Transverse colon (tissue), 4 donors: ENCODE results near the gene ZC3H18. TPM values are rescaled to one million over a fixed set of nuclear protein-coding genes. Genes with fewer than 3 reads are reported as not detected.
A peak's percentile ranks its signal among the peaks of the same experiment; 100 is the strongest.

Source experiments
- DNase-seq: peaks from one replicate; pipeline ENCODE4 v3.0.0-alpha.2; 2019
- H3K27ac ChIP-seq, 4 donors: fragments of 200-600 bp; sonication (generic); 2 replicates each; pipeline ENCODE4 v1.5.1; 2016 to 2018; ENCODE audit warnings: inconsistent platforms in 4 of 4
- H3K27me3 ChIP-seq: fragments of 200-600 bp; sonication (generic); 2 replicates; pipeline ENCODE4 v1.5.1; 2017; ENCODE audit warnings: inconsistent platforms
- H3K36me3 ChIP-seq, 4 donors: fragments of 200-600 bp; sonication (generic); 2 replicates each; pipeline ENCODE4 v1.5.1; 2017 to 2019; ENCODE audit warnings: inconsistent platforms in 4 of 4
- H3K4me1 ChIP-seq, 4 donors: fragments of 200-600 bp; sonication (generic); 2 replicates each; pipeline ENCODE4 v1.5.1; 2017 to 2020; ENCODE audit warnings: inconsistent platforms in 4 of 4
- H3K4me3 ChIP-seq, 4 donors: fragments of 200-600 bp; sonication (generic); 1 replicate in 1 of 4; 2 replicates in 3 of 4; pipeline versions ENCODE4 v1.5.1 to v1.6.1; 2017 to 2019; ENCODE audit warnings: inconsistent platforms in 4 of 4
- H3K9me3 ChIP-seq, 2 donors: fragments of 200-600 bp; sonication (generic); 2 replicates each; pipeline ENCODE4 v1.5.1; 2017 to 2019; ENCODE audit warnings: inconsistent platforms in 2 of 2
- CTCF ChIP-seq, 5 experiments: fragments of 200-600 bp in 3 of 5; fragments of 450-650 bp in 2 of 5; sonication (generic) in 3 of 5; IDR thresholded peaks; 1 replicate in 2 of 5; 2 replicates in 3 of 5; pipeline ENCODE4 v1.5.1; 2016 to 2017; ENCODE audit warnings: antibody characterized with exemption in 5 of 5, inconsistent platforms in 3 of 5, mild to moderate bottlenecking in 2 of 5, moderate library complexity in 1 of 5
- EP300 ChIP-seq: sonication (generic); formaldehyde crosslinking; IDR thresholded peaks from one replicate; pipeline ENCODE4 v1.6.1; 2017; ENCODE audit warnings: antibody characterized with exemption, low read depth
- POLR2A ChIP-seq: fragments of 450-650 bp; IDR thresholded peaks from one replicate; pipeline ENCODE4 v1.6.1; 2016; ENCODE audit warnings: antibody characterized with exemption, mild to moderate bottlenecking, moderate library complexity
- POLR2AphosphoS5 ChIP-seq, 3 donors: sonication (generic); formaldehyde crosslinking; IDR thresholded peaks; one replicate each; pipeline ENCODE4 v1.6.1; 2016; ENCODE audit warnings: antibody characterized with exemption in 3 of 3
- WGBS, 2 donors: methylation state at CpG; one replicate each; pipeline ENCODE4 v1.1.5; 2018; ENCODE audit warnings: low coverage in 1 of 2; 5-methylcytosine and 5-hydroxymethylcytosine counted together
- in situ Hi-C, 4 donors: fragments of 200-750 bp; cut with MboI; loops; one replicate each; pipeline versions ENCODE4 v1.15.0 to v1.15.1; 2017; ENCODE audit warnings: low sequenced_read_pairs in 3 of 4, low pct_ligation_motif_present in 1 of 4, low pct_unique_long_range_greater_than_20kb in 1 of 4
- intact Hi-C: fragments of 100-400 bp; cut with DNase I; formaldehyde crosslinking; loops from one replicate; pipeline ENCODE4 v1.15.1; 2023; ENCODE audit warnings: low total_unique reads
- total RNA-seq, 4 donors: library from RNA; depleted of rRNA; stranded (reverse); fragments of >200 nt; gene quantifications; one replicate each; pipeline ENCODE4 v1.1.0, GENCODE V29; 2016

Gene ZC3H18
- total RNA-seq, 4 donors from 2014 or later: 17.9 to 50.5 (median 25.5) TPM

GRCh38 chr16:88677721-88678120 lies 107.5 kb downstream of the ZC3H18 start:
- peaks cover 34% of the 10 kb centered on the region for H3K27me3 ChIP-seq
- no peaks in the 10 kb centered on the region for H3K36me3 ChIP-seq
- no peak overlapping the region for H3K4me3 ChIP-seq
- in situ Hi-C loops (no loop called here), intact Hi-C loops (no loop called here)
- H3K4me1 ChIP-seq: peaks cover 0 to 10% (median 3%) of the 10 kb centered on the region in 4 donors
- H3K9me3 ChIP-seq: no peaks in the 10 kb centered on the region
- TF ChIP-seq POLR2A: no peak
- TF ChIP-seq EP300: no peak
- WGBS, 2 donors: 76% methylated on average over 13 of the region's 13 CpGs; no CpG with 5 or more reads in 1 of the 2 donors
- no peak overlapping the region for H3K27ac ChIP-seq
- no peak for DNase-seq

GRCh38 chr16:88678224-88678979 lies 108.2 kb downstream of the ZC3H18 start:
- no peaks in the 10 kb centered on the region for H3K9me3 ChIP-seq
- intact Hi-C loops (no loop called here), in situ Hi-C loops (no loop called here)
- 80% methylated on average over 28 of the region's 32 CpGs; no CpG with 5 or more reads in 1 of the 2 donors for WGBS, 2 donors
- TF ChIP-seq EP300: no peak
- no peak for TF ChIP-seq POLR2A
- no peak for TF ChIP-seq CTCF (IDR thresholded peaks at IDR 0.05)
- no peaks in the 10 kb centered on the region for H3K36me3 ChIP-seq
- peaks cover 37% of the 10 kb centered on the region for H3K27me3 ChIP-seq
- DNase-seq: no peak
- H3K4me1 ChIP-seq: peaks cover 0 to 10% (median 3%) of the 10 kb centered on the region in 4 donors
- no peak overlapping the region for H3K4me3 ChIP-seq
- H3K27ac ChIP-seq: no peak overlapping the region

GRCh38 chr16:88680554-88681083 lies 110.4 kb downstream of the ZC3H18 start:
- Histone ChIP-seq H3K27me3 (peaks cover 58% of the 10 kb centered on the region), H3K27ac (peak overlapping the region in 2 of 4 donors; percentile 75 to 76), H3K36me3 (no peaks in the 10 kb centered on the region), H3K9me3 (no peaks in the 10 kb centered on the region), H3K4me3 (no peak overlapping the region), H3K4me1 (peaks cover 0 to 18% (median 4%) of the 10 kb centered on the region in 4 donors)
- no peak for DNase-seq
- intact Hi-C loops (no loop called here), in situ Hi-C loops (no loop called here)
- 87 to 100% methylated on average over 1 to 5 of the region's 5 CpGs for WGBS, 2 donors
- TF ChIP-seq POLR2A: no peak
- TF ChIP-seq POLR2AphosphoS5 (IDR thresholded peaks at IDR 0.05): no peak
- no peak for TF ChIP-seq EP300
- no peak for TF ChIP-seq CTCF (IDR thresholded peaks at IDR 0.05)

GRCh38 chr16:88681084-88681680 lies 111.0 kb downstream of the ZC3H18 start:
- DNase-seq: peak; percentile 83
- Histone ChIP-seq H3K9me3 (no peaks in the 10 kb centered on the region), H3K27ac (peak overlapping the region; percentile 65 to 76 (median 76)), H3K4me3 (no peak overlapping the region), H3K27me3 (peaks cover 64% of the 10 kb centered on the region), H3K4me1 (peaks cover 0 to 22% (median 7%) of the 10 kb centered on the region in 4 donors), H3K36me3 (no peaks in the 10 kb centered on the region)
- intact Hi-C loops (no loop called here), in situ Hi-C loops (no loop called here)
- TF ChIP-seq EP300 (no peak), POLR2A (no peak), CTCF (IDR thresholded peaks at IDR 0.05) (peak; percentile 35 to 57 (median 53)), POLR2AphosphoS5 (IDR thresholded peaks at IDR 0.05) (no peak)
- WGBS, 2 donors: 42% methylated on average over 21 of the region's 31 CpGs; no CpG with 5 or more reads in 1 of the 2 donors

Other genes starting within 250 kb of the ZC3H18 start
- gene ZNF469, start 187.4 kb upstream of the ZC3H18 start, total RNA-seq: under 1 TPM; 0.14 to 0.75 (median 0.54) TPM
- 1 to 10 TPM; 1.2 to 4.6 (median 3.1) TPM for gene ZFPM1, start 117.1 kb upstream of the ZC3H18 start, total RNA-seq
- gene IL17C, start 68.2 kb downstream of the ZC3H18 start, total RNA-seq: not detected
- 100 to 1,000 TPM; 258 to 306 (median 291) TPM for gene CYBA, start 80.7 kb downstream of the ZC3H18 start, total RNA-seq
- gene MVD, start 92.7 kb downstream of the ZC3H18 start, total RNA-seq: 10 to 100 TPM; 20.5 to 75.6 (median 47.3) TPM
- gene SNAI3, start 116.1 kb downstream of the ZC3H18 start, total RNA-seq: 1 to 10 TPM in 1 of 4 donors, under 1 TPM in 2, not detected in 1; 0.27 to 2.9 (median 0.75) TPM
- gene RNF166, start 136.0 kb downstream of the ZC3H18 start, total RNA-seq: 10 to 100 TPM; 10.3 to 15.3 (median 14.4) TPM
- gene CTU2, start 136.1 kb downstream of the ZC3H18 start, total RNA-seq: 1 to 10 TPM in 3 of 4 donors, not detected in 1; 2.8 to 5.6 (median 4.2) TPM
- 100 to 1,000 TPM; 133 to 546 (median 179) TPM for gene PIEZO1, start 214.8 kb downstream of the ZC3H18 start, total RNA-seq
- 10 to 100 TPM in 1 of 4 donors, 1 to 10 TPM in 2, not detected in 1; 3.8 to 12.5 (median 6.7) TPM for gene CDT1, start 233.4 kb downstream of the ZC3H18 start, total RNA-seq
- 100 to 1,000 TPM in 2 of 4 donors, 10 to 100 TPM in 2; 81.6 to 221 (median 149) TPM for gene APRT, start 241.5 kb downstream of the ZC3H18 start, total RNA-seq